Uterus (tissue), 4 donors: Measurements from ENCODE around the gene KLK13. TPM values are rescaled to one million over a fixed set of nuclear protein-coding genes. Genes with fewer than 3 reads are reported as not detected.
A peak's percentile ranks its signal among the peaks of the same experiment; 100 is the strongest.

Experiments used
- DNase-seq, 2 donors: peaks; one replicate each; pipeline ENCODE4 v3.0.0-alpha.2; 2019 to 2020
- H3K27ac ChIP-seq, 2 donors: fragments of 200-600 bp; sonication (generic); 1 replicate in 1 of 2; 2 replicates in 1 of 2; pipeline ENCODE4 v1.5.1; 2016 to 2018
- H3K27me3 ChIP-seq, 2 donors: fragments of 200-600 bp; sonication (generic); one replicate each; pipeline ENCODE4 v1.5.1; 2018 to 2019; ENCODE audit warnings: control low read depth in 1 of 2
- H3K36me3 ChIP-seq, 2 donors: fragments of 200-600 bp; sonication (generic); one replicate each; pipeline ENCODE4 v1.5.1; 2019; ENCODE audit warnings: control low read depth in 1 of 2
- H3K4me1 ChIP-seq, 2 donors: fragments of 200-600 bp; sonication (generic); one replicate each; pipeline ENCODE4 v1.5.1; 2018 to 2019; ENCODE audit warnings: control low read depth in 1 of 2
- H3K4me3 ChIP-seq, 2 donors: fragments of 200-600 bp; sonication (generic); 1 replicate in 1 of 2; 2 replicates in 1 of 2; pipeline ENCODE4 v1.5.1; 2018 to 2019; ENCODE audit warnings: mild to moderate bottlenecking in 1 of 2
- H3K9me3 ChIP-seq, 2 donors: fragments of 200-600 bp; sonication (generic); one replicate each; pipeline ENCODE4 v1.5.1; 2019; ENCODE audit warnings: control low read depth in 1 of 2
- CTCF ChIP-seq, 4 experiments: fragments of 200-600 bp in 2 of 4; fragments of 450-650 bp in 2 of 4; sonication (generic) in 2 of 4; IDR thresholded peaks; one replicate each; pipeline ENCODE4 v1.5.1; 2016 to 2019; ENCODE audit warnings: antibody characterized with exemption in 4 of 4, mild to moderate bottlenecking in 2 of 4, moderate library complexity in 1 of 4
- POLR2A ChIP-seq, 2 donors: fragments of 450-650 bp; IDR thresholded peaks; one replicate each; pipeline ENCODE4 v1.6.1; 2016; ENCODE audit warnings: antibody characterized with exemption in 2 of 2, mild to moderate bottlenecking in 1 of 2, moderate library complexity in 1 of 2
- intact Hi-C: fragments of 100-400 bp; cut with DNase I; formaldehyde crosslinking; loops from one replicate; pipeline ENCODE4 v1.15.1; 2023; ENCODE audit warnings: low total_unique reads
- total RNA-seq, 4 donors: library from RNA; depleted of rRNA in 3 of 4; stranded (reverse); fragments of >200 nt in 3 of 4; gene quantifications; one replicate each; pipeline versions ENCODE4 v1.1.0 to v1.2.4, GENCODE V29; 2014 to 2023
- donor health status: DM: yes; HTN: yes; CAD: no.

Gene KLK13
- total RNA-seq, 4 donors from 2014 or later = not detected

- peak within 1 kb of the TSS; percentile 61 to 71 for H3K27ac ChIP-seq
- peak; percentile 18 to 50 for TF ChIP-seq POLR2A (IDR thresholded peaks at IDR 0.05)
- TF ChIP-seq CTCF (IDR thresholded peaks at IDR 0.05) = peak in 2 of 4 experiments; percentile 16 to 54
- H3K9me3 ChIP-seq = no peaks in the 10 kb centered on the region
- H3K27me3 ChIP-seq = no peaks in the 10 kb centered on the region
- peak; percentile 98 to 99 for DNase-seq
- H3K36me3 ChIP-seq = no peaks in the 10 kb centered on the region
- H3K4me1 ChIP-seq = peaks cover 7 to 8% of the 10 kb centered on the region in 2 donors
- H3K4me3 ChIP-seq = peak within 1 kb of the TSS; percentile 75 to 97
- intact Hi-C loops = no loop called here
These were observed 43.3 kb upstream of the KLK13 start, which contains the start of gene CTU1 for GRCh38 chr19:51108066-51108804. CTU1 (minus strand) TSS chr19:51108409; CDS start chr19:51104569, 3,840 bp downstream.

- H3K36me3 ChIP-seq = no peaks in the 10 kb centered on the region
- H3K27me3 ChIP-seq = no peaks in the 10 kb centered on the region
- H3K4me1 ChIP-seq = peaks cover 7 to 8% of the 10 kb centered on the region in 2 donors
- DNase-seq = no peak
- TF ChIP-seq POLR2A (IDR thresholded peaks at IDR 0.05) (no peak), CTCF (IDR thresholded peaks at IDR 0.05) (no peak)
- H3K27ac ChIP-seq = peak overlapping the region; percentile 49 to 65
- no peaks in the 10 kb centered on the region for H3K9me3 ChIP-seq
- peak overlapping the region; percentile 75 to 97 for H3K4me3 ChIP-seq
- intact Hi-C loops = no loop called here
These were observed 42.6 kb upstream of the KLK13 start for GRCh38 chr19:51107406-51108065.

- H3K4me3 ChIP-seq = no peak overlapping the region
- no peak overlapping the region for H3K27ac ChIP-seq
- DNase-seq = no peak
- H3K4me1 ChIP-seq = peaks cover 7 to 8% of the 10 kb centered on the region in 2 donors
- no peak for TF ChIP-seq CTCF (IDR thresholded peaks at IDR 0.05)
- no peak for TF ChIP-seq POLR2A (IDR thresholded peaks at IDR 0.05)
- no peaks in the 10 kb centered on the region for H3K36me3 ChIP-seq
- no peaks in the 10 kb centered on the region for H3K27me3 ChIP-seq
- intact Hi-C loops = no loop called here
- no peaks in the 10 kb centered on the region for H3K9me3 ChIP-seq
These were observed 39.0 kb upstream of the KLK13 start for GRCh38 chr19:51103926-51104341.

GRCh38 chr19:51102991-51103390, 38.1 kb upstream of the KLK13 start:
- intact Hi-C loops = no loop called here
- Histone ChIP-seq H3K27ac (no peak overlapping the region), H3K27me3 (no peaks in the 10 kb centered on the region), H3K9me3 (no peaks in the 10 kb centered on the region), H3K4me3 (no peak overlapping the region), H3K36me3 (no peaks in the 10 kb centered on the region), H3K4me1 (peaks cover 7 to 8% of the 10 kb centered on the region in 2 donors)
- no peak for DNase-seq
- TF ChIP-seq POLR2A (IDR thresholded peaks at IDR 0.05) = no peak
- no peak for TF ChIP-seq CTCF (IDR thresholded peaks at IDR 0.05)
